GM21786 (cell line): ENCODE data around the gene ATP6V0A1.
"Not testable (repeated sequence)": the region's sequence is repeated elsewhere in the genome, so short reads cannot be mapped to it uniquely, and the experiment has no call there.

Experiments
- ATAC-seq: cut with Tn5 transposase; IDR thresholded peaks from one replicate; pipeline ENCODE4 v1.9.1; 2021; ENCODE audit not compliant: unreplicated experiment

Gene ATP6V0A1

DNA sequence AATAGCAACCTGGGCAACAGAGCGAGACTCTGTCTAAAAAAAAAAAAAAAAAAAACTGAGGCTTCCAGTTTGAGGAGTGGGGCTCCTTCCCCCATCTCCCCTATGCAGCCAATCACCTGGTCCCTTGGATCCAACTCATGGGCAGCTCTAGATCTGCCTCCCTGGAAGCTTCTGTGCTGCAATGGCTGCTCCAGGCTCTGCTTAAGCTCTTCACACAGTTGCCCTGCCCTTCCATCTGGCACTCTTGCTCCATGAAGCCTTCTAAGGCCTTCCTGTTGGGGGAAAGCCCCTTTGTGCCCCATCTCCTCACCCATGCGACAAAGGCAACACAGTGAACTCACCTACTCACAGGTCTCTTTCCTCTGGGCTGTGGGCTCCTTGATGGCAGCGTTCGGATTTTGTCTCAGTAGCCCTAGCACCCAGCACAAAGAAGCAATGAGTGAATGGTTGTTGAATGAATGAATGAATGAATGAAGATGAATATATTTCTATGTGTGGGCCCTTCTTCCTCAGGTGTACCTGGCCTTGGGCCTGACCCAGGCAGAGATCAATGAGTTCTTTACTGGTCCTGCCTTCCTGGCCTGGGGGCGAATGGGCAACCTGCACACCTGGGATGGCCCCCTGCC is 79.3 kb downstream of the ATP6V0A1 start:
- no peak for ATAC-seq

DNA sequence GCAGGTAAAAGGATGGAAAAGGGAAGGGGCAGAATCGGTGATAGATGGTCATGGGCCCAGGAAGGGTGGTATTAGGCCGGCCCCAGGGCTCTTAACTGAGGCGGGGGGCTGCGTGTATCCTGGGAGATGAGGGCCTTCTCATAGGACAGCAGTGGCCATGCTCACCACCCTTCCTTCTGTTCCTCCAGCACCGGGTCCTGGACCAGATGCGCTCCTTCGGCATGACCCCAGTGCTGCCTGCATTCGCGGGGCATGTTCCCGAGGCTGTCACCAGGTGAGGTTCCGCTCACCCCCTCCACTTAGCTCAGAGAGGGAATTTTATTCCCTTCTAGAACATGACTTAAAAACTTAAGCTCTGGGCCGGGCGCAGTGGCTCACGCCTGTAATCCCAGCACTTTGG is 79.8 kb downstream of the ATP6V0A1 start:
- no peak for ATAC-seq

DNA sequence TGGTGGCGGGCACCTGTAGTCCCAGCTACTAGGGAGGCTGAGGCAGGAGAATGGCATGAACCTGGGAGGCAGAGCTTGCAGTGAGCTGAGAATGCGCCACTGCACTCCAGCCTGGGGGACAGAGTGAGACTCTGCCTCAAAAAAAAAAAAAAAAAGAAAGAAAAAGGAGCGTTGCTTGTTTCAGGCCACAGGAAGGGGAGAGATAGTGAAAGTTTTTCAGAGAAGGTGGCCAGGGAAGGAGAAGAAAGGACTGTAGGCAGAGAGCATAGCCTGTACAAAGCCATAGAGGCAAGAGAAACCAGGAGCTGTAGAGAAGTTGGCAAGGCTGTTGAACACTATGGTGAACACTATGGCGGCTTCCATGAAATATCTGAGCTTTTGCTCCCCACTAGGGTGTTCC is 81.9 kb downstream of the ATP6V0A1 start:
- ATAC-seq: not testable (repeated sequence)

DNA sequence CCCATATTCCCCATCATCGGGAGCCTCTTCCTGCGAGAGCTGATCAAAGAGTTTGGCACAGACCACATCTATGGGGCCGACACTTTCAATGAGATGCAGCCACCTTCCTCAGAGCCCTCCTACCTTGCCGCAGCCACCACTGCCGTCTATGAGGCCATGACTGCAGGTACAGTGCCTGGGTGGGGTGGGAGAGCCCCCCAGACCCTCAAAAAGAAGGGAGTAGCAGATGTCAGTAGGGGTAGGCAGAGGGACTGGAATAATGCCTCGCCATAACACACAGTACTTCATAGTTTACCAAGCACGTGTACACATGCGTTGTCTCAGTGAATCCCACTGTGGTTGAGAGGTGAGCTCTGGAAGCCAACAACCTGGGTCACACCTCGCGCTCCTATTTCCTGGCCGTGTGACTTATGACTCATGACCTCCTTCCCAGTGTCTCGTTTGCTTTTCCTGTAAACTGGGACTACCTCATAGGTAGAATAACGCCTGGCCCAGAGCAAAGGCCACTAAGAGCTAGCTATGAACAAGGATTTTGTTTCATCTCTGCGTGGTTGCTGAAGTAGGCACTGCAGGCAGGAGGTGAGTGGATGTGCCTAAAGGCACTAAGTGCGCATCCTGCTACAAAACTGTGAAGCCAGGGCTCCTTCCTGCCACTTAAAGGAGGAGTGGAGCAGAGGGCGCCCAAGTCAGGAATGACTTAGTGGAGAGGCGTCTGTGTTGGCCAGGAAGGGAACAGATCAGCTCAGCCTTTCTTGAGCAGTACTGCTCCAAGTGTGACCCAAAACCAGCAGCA is 82.6 kb downstream of the ATP6V0A1 start:
- no peak for ATAC-seq

DNA sequence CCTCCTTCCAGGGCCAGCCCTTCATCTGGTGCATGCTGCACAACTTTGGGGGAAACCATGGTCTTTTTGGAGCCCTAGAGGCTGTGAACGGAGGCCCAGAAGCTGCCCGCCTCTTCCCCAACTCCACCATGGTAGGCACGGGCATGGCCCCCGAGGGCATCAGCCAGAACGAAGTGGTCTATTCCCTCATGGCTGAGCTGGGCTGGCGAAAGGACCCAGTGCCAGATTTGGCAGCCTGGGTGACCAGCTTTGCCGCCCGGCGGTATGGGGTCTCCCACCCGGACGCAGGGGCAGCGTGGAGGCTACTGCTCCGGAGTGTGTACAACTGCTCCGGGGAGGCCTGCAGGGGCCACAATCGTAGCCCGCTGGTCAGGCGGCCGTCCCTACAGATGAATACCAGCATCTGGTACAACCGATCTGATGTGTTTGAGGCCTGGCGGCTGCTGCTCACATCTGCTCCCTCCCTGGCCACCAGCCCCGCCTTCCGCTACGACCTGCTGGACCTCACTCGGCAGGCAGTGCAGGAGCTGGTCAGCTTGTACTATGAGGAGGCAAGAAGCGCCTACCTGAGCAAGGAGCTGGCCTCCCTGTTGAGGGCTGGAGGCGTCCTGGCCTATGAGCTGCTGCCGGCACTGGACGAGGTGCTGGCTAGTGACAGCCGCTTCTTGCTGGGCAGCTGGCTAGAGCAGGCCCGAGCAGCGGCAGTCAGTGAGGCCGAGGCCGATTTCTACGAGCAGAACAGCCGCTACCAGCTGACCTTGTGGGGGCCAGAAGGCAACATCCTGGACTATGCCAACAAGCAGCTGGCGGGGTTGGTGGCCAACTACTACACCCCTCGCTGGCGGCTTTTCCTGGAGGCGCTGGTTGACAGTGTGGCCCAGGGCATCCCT is 84.8 kb downstream of the ATP6V0A1 start:
- ATAC-seq: no peak

DNA sequence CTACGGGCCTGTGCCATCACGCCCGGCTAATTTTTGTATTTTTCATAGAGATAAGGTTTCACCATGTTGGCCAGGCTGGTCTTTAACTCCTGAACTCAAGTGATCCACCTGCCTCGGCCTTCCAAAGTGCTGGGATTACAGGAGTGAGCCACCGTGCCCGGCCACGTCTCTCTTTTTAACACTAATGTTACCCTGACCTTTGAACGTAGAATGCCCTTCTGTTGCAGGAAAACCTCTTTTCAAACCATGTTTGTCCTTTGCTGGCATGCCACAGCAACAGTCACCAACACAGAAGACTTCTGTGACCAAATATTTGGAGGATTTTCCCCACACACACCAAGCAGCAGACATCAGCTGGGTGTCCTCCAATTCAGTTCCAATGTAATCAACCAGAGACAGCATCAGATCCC is 86.2 kb downstream of the ATP6V0A1 start:
- ATAC-seq: no peak

DNA sequence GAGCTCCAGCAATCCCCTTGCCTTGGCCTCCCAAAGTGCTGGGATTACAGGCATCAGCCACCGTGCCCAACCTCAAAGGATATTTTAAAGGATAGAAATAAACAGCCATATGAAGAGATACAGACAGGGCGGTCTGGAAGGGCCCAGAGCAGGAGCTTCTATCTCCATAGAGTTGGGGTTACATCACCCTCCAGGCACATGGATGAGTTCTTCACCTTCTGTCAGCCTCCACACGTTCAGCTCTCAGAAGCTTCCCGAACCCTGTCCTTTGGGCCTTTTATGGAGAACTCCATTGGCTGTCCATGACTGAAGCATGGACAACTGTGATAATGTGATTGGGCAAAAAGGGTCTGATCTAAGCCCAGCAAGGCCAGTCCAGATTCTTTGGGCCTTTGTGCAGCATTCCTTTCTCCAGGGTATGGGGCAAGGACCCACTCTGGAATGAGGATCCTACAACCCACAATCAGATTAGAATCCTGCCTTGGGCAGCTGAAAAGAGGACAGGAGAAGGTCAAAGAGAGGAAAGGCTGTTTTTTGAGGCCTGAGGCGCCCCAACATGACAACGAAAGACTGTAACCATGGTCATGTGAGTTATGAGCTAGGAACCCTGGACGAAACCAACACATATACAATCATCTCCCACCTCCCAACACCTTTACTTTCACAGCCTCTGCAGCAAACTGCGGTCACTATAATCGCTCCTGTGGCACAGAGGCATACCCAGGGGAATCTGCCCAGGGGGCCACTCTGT is 87.3 kb downstream of the ATP6V0A1 start:
- not testable (repeated sequence) for ATAC-seq

DNA sequence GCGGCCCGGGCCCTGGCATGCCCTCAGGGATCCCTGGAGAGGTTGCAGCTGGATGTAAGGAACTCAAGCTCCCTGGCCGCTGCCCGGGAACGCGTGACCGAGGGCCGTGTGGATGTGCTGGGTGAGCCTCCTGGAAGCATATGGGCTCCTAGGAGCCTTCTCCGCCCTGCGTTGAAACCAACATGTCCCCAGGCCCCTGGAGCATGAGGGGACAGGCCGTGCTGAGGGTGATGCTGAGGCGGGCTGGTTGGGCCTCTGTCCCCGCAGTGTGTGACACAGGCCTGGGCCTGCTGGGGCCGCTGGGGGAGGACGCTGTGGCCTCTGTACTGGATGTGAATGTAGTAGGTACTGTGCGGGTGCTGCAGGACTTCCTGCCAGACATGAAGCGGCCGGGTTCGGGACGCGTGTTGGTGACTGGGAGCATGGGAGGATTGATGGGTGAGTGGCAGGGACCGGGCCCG is 88.4 kb downstream of the ATP6V0A1 start:
- ATAC-seq: no peak

DNA sequence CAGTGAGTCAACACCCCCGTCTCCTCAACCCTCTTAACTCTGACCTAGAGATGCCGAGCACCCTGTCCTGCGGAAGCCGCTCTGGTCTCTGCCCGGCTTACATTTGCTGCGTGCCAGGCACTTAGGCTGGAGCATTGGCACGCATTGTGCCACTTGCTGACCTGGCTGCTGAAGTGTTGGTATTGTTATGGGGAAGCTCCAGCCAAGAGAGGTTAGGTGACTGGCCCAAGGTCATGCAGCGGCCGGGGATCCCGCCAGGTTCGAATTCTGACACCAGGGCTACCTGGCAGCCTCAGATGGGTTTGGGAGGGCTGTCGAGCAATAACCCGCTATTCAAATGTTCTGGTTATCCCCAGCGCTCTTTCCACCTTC is 89.0 kb downstream of the ATP6V0A1 start:
- ATAC-seq: no peak

DNA sequence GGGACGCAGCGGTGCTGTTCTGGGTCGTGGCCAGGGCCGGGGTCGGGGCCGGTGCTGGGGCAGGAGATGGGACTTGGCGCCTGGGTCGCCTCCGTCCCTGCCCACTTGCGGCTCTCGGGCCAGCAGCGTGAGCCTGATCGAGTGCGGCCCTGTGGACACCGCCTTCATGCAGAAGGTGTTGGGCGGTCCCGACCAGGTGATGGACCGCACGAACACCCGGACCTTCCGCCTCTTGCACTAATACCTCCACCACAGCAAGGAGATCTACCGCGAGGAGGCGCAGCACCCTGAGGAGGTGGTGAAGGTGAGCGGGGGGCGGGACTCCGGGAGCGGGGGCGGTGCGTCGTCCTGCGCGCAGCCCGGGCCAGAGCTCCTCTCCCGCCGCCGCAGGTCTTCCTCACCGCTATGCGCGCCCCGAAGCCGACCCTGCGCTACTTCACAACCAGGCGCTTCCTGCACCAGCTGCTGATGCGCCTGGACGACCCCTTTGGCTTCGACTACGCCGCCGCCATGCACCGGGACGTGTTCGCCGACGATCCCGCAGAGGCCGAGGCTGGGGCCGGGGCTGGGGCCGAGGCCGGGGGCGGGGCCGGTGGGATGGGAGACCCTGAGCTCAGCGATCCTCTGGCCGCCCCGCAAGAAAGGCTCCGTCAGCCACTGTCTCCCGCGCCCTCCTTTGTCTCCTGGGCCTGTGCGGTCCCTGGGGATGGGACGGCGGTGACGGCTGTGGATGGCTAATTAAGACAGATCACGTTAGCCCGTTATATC is 89.6 kb downstream of the ATP6V0A1 start:
- ATAC-seq: peak; percentile 60

DNA sequence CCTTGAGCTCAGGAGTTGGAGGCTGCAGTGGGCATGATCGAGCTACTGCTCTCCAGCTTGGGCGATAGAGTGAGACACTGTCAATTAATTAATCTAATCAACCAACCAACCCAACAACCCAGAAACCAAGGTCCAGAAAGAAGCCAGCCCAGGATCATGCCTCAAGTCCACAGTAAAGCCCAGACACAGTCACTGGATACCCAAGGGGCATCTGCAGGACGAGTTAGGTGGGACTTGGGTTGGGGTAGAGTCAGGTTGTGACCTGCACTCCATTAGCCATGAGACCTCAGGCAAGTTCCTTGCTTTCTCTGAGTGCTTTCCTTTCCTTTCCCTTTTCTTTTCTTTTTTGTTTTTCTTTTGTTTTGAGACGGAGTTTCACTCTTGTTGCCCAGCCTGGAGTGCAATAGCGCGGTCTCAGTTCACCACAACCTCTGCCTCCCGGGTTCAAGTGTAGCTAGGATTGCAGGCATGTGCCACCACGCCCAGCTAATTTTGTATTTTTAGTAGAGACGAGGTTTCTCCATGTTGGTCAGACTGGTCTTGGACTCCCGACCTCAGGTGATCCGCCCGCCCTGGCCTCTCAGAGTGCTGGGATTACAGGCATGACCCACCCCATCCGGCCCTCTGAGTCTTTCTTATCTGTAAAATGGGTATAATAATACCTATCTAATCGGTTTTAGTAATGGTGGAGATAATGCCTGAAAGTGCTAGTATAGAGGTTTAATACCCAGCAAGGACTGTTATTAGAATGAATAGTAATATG is 90.5 kb downstream of the ATP6V0A1 start:
- ATAC-seq: no peak

DNA sequence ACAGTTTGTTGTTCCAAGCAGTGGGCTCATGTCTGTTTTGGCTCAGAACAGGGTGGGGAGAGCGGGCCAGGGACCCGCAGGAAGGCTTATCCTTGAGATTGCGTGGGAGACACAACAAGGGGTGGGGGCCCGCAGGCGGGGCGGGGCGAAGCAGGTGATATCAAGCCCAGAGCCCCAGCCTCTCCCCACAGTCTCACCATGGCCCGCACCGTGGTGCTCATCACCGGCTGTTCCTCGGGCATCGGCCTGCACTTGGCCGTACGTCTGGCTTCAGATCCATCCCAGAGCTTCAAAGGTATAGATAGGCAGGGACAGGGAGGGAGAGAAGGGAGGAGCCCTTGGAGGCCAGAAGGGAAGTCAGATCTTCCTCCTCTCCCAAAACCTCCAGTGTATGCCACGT is 94.1 kb downstream of the ATP6V0A1 start, which contains the start of gene HSD17B1:
Gene HSD17B1 (plus strand): TSS at position 188 of the 400 bp plus-strand sequence. CDS start 11 bp downstream, at position 199.
- not testable (repeated sequence) for ATAC-seq

DNA sequence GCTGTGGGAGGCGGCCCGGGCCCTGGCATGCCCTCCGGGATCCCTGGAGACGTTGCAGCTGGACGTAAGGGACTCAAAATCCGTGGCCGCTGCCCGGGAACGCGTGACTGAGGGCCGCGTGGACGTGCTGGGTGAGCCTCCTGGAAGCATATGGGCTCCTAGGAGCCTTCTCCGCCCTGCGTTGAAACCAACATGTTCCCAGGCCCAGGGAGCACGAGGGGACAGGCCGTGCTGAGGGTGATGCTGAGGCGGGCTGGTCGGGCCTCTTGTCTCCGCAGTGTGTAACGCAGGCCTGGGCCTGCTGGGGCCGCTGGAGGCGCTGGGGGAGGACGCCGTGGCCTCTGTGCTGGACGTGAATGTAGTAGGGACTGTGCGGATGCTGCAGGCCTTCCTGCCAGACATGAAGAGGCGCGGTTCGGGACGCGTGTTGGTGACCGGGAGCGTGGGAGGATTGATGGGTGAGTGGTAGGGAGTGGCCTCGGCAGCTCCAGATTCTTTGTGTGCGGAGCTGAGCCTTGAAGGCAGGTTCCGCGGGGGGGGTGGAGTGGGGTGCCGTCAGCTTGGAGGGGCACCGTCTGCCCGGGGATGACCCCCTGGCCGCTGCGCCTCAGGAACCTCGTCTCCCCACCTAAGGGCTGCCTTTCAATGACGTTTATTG is 94.6 kb downstream of the ATP6V0A1 start:
- no peak for ATAC-seq

DNA sequence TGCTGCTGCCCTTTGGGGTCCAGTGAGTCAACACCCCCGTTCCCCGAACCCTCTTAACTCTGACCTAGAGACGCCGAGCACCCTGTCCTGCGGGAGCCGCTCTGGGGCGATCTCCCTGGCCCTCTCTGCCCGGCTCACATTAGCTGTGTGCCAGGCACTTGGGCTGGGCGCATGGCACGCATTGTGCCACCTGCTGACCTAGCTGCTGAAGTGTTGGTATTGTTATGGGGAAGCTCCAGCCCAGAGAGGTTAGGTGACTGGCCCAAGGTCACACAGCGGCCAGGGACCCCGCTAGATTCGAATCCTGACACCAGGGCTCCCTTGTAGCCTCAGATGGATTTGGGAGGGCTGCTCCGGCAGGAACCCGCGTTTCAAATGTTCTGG is 95.2 kb downstream of the ATP6V0A1 start:
- ATAC-seq: no peak

DNA sequence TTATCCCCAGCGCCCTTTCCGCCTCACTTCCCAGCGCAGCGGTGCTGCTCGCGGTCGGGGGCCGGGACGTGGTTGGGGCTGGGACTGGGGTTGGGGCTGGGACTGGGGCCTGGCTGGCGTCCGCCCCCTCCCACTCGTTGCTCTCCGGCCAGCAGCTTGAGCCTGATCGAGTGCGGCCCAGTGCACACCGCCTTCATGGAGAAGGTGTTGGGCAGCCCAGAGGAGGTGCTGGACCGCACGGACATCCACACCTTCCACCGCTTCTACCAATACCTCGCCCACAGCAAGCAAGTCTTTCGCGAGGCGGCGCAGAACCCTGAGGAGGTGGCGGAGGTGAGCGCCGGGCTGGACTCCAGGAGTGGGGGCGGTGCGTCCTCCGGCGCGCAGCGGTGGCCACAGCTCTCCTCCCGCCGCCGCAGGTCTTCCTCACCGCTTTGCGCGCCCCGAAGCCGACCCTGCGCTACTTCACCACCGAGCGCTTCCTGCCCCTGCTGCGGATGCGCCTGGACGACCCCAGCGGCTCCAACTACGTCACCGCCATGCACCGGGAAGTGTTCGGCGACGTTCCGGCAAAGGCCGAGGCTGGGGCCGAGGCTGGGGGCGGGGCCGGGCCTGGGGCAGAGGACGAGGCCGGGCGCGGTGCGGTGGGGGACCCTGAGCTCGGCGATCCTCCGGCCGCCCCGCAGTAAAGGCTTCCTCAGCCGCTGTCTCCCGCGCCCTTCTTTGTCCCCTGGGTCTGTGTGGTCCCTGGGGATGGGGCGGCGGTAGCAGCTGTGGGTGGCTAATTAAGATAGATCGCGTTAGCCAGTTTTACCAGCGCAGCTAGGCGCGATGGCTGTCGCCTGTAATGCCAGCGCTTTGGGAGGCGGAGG is 95.8 kb downstream of the ATP6V0A1 start:
- ATAC-seq: peak; percentile 76

DNA sequence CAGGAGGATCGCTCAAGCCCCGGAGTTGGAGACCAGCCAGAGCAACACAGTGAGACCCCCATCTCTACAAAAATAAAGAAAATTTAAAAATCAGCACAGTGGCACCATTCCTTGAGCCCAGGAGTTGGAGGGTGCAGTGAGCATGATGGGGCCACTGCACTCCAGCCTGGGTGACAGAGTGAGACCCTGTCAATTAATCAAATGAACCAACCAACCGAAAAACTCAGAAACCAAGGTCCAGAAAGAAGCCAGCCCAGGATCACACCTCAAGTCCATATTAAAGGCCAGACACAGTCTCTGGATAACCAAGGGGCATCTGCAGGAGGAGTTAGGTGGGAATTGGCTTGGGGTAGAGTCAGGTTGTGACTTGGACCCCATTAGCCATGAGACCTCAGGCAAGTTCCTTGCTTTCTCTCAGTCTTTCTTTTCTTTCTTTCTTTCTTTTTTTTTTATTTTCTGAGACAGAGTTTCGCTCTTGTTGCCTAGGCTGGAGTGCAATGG is 96.5 kb downstream of the ATP6V0A1 start:
- ATAC-seq: no peak

DNA sequence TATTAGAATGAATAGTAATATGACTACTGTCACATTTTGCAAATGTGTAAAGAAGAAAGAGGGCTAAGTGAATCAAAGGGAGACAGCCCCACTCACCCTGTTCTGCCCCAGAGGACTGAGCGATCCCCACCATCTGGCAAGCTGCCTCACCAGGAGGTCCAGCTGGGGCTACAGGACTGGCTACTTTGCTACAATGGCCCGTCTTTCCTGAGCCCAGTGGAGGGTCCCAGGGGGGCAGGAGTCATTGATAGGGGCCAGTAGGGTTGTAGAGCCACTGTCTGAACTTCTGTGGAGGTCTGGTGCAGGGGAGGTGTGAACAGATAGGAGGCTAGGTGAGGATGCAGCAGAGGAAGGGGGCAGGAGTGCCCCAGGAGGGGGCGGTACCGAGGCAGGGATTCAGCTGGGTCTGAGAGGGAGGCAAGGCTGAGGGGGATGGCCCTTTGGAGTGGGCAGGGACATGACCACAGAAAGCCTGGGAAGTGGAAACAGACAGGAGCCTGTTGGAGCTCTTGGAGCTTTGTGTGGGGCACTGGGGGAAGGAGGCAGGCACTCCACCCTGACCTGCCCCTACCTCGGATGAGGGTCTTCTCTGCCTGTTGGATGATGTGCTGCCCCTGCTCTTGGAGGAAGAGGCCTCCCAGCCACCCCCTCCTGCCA is 97.4 kb downstream of the ATP6V0A1 start:
- ATAC-seq: not testable (repeated sequence)
